Activated T-cell treated with anti-CD3 and anti-CD28 coated beads, Interleukin-2, amount 50 U/mL, for 4 hours (primary cell): Measurements from ENCODE around the gene ITGAX. TPM values are rescaled to one million over a fixed set of nuclear protein-coding genes. Genes with fewer than 3 reads are reported as not detected.
"Not testable (repeated sequence)": the region's sequence is repeated elsewhere in the genome, so short reads cannot be mapped to it uniquely, and the experiment has no call there.

ENCODE experiments used
- ATAC-seq, 2 donors: fragments of 200-7000 bp; cut with Tn5 transposase; one replicate each; pipeline ENCODE4 v1.10.0; 2021
- DNase-seq: peaks from one replicate; pipeline ENCODE4 v3.0.0-alpha.2; 2020
- H3K27me3 Mint-ChIP-seq: one replicate; pipeline ENCODE4 v1.8.0; 2021; ENCODE audit warnings: low read depth, mixed read lengths
- H3K36me3 Mint-ChIP-seq: one replicate; pipeline ENCODE4 v1.8.0; 2022; ENCODE audit warnings: mixed read lengths; ENCODE audit not compliant: insufficient read depth
- H3K4me1 Mint-ChIP-seq: one replicate; pipeline ENCODE4 v1.8.0; 2021; ENCODE audit warnings: low read depth, mixed read lengths
- H3K4me3 Mint-ChIP-seq: one replicate; pipeline ENCODE4 v1.8.0; 2021; ENCODE audit warnings: mild to moderate bottlenecking, moderate library complexity, mixed read lengths
- H3K9me3 Mint-ChIP-seq: one replicate; pipeline ENCODE4 v1.8.0; 2021; ENCODE audit warnings: mixed read lengths
- total RNA-seq, 3 donors: library from RNA; stranded (reverse); gene quantifications; one replicate each; pipeline ENCODE4 v1.2.1, GENCODE V29; 2021

ITGAX gene
- 1 to 10 TPM in 2 of 3 donors, under 1 TPM in 1; 0.89 to 2.3 (median 2.2) TPM for total RNA-seq

DNA sequence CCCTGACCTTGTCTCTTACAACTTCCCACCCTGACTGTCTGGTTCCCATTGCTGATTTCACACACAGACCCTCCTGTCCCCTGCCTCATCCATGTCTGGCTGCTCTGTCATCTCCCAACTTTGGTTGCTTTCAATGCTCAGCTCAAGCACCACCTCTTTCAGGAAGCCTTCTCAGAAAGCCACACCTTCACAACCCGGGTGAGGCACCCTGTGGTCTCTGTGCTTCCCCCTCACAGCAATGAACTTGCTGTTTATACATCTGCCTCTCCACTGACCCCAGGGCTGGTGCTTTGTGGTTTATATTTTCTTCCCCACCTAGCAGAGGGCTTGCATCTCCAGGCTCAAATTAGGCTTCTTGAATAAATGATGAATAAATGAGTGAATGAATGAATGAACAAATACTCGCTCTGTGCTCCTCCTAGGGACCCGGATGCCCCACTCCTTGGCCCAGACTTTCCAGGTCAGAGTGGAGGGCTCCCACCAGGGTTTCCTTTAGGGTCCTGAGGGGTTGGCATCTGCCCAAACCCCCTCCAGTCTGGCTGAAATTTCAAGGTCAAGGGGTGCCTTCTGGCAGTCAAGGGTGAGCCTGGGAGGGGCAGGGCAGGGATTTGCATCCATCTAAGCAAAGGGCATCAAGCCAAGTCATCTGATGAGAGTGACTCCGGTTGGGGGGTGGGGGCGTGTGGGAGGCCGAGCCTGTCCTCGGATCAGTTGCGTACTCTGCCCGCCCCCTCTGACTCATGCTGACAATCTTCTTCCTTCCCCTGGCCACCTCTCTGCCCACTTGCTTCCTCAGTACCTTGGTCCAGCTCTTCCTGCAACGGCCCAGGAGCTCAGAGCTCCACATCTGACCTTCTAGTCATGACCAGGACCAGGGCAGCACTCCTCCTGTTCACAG lies at the start of gene ITGAX:
Gene ITGAX, plus strand, starts transcription at position 783 of the 898 bp plus-strand sequence. Its CDS starts 79 bp downstream, at position 862.
- no peaks in the 10 kb centered on the region for H3K36me3 Mint-ChIP-seq
- H3K4me3 Mint-ChIP-seq: peak within 1 kb of the TSS; percentile 54
- peaks cover 12% of the 10 kb centered on the region for H3K27me3 Mint-ChIP-seq
- DNase-seq: peak; percentile 28
- peaks cover 46% of the 10 kb centered on the region for H3K4me1 Mint-ChIP-seq
- peak; percentile 85 to 88 for ATAC-seq
- no peaks in the 10 kb centered on the region for H3K9me3 Mint-ChIP-seq

DNA sequence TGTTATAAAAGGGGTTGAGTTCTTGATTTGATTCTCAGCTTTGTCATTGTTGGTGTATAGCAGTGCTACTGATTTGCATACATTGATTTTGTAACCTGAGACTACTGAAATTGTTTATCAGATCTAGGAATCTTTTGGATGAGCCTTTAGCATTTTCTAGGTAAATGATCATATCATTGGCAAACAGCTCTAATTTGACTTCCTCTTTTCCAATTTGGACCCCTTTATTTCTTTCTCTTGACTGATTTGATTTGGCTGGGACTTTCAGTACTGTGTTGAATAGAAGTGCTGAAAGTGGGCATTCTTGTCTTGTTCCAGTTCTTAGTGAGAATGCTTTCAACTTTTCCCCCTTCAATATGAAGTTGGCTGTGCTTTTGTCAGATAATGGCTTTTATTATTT lies 49.8 kb upstream of the ITGAX start:
- H3K9me3 Mint-ChIP-seq: no peaks in the 10 kb centered on the region
- ATAC-seq (no peak), DNase-seq (no peak)
- peaks cover 5% of the 10 kb centered on the region for H3K27me3 Mint-ChIP-seq
- no peaks in the 10 kb centered on the region for H3K36me3 Mint-ChIP-seq
- no peak overlapping the region for H3K4me3 Mint-ChIP-seq
- H3K4me1 Mint-ChIP-seq: peaks cover 5% of the 10 kb centered on the region

DNA sequence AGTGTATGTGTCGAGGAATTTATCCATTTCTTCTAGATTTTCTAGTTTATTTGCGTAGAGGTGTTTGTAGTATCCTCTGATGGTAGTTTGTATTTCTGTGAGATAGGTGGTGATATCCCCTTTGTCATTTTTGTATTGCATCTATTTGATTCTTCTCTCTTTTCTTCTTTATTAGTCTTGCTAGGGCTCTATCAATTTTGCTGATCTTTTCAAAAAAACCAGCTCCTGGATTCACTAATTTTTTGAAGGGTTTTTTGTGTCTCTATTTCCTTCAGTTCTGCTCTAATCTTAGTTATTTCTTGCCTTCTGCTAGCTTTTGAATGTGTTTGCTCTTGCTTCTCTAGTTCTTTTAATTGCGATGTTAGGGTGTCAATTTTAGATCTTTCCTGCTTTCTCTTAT lies 46.6 kb upstream of the ITGAX start:
- not testable (repeated sequence) for H3K36me3 Mint-ChIP-seq, H3K9me3 Mint-ChIP-seq, DNase-seq, ATAC-seq, H3K4me3 Mint-ChIP-seq, H3K4me1 Mint-ChIP-seq
- peaks cover 10% of the 10 kb centered on the region for H3K27me3 Mint-ChIP-seq

DNA sequence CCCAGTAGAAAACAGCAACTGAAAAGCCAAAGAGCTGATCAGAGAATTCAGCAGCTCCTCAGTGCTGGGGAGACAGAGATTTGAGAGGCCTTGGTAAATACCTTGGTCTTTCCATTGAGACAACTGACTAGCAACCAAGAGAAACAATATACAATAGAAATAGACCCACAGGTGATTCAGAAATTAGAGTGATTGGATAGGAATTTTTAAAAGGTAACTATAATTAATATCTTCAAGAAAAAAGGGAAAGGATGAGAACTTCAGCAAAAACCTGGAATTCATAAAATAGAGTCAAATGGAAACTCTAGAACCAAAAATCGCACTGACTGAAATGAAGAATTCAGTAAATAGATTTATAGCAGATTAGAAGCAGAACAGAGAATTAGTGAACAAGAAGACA lies 32.5 kb upstream of the ITGAX start:
- H3K4me1 Mint-ChIP-seq: no peaks in the 10 kb centered on the region
- peaks cover 3% of the 10 kb centered on the region for H3K27me3 Mint-ChIP-seq
- H3K36me3 Mint-ChIP-seq: peaks cover 12% of the 10 kb centered on the region
- no peak for DNase-seq
- ATAC-seq: no peak
- peaks cover 15% of the 10 kb centered on the region for H3K9me3 Mint-ChIP-seq
- no peak overlapping the region for H3K4me3 Mint-ChIP-seq

DNA sequence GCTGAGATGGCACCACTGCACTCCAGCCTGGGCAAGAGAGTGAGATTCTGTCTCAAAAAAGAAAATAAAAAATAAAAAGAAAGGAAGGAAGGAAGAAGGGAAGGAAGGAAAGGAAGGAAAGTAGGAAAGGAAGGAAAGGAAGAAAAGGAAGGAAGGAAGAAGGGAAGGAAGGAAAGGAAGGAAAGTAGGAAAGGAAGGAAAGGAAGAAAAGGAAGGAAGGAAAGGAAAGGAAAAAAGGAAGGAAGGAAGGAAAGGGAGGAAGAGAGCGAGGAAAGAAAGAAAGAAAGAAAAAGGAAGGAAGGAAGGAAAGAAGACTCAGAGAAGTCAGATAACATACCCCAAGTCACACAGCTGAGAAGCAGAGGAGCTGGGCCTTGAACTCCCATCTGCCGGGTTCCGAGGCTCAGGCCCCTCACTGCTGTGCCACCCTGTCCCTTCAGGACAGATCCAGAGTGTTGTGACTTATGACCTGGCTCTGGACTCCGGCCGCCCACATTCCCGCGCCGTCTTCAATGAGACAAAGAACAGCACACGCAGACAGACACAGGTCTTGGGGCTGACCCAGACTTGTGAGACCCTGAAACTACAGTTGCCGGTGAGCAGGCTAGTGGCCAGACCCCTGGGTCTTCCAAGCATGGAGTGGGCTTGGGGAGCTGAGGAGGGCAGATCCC lies 30.9 kb upstream of the ITGAX start:
- H3K36me3 Mint-ChIP-seq: peaks cover 12% of the 10 kb centered on the region
- no peak overlapping the region for H3K4me3 Mint-ChIP-seq
- peaks cover 10% of the 10 kb centered on the region for H3K27me3 Mint-ChIP-seq
- peaks cover 9% of the 10 kb centered on the region for H3K9me3 Mint-ChIP-seq
- no peak for DNase-seq
- H3K4me1 Mint-ChIP-seq: peaks cover 3% of the 10 kb centered on the region
- no peak for ATAC-seq

DNA sequence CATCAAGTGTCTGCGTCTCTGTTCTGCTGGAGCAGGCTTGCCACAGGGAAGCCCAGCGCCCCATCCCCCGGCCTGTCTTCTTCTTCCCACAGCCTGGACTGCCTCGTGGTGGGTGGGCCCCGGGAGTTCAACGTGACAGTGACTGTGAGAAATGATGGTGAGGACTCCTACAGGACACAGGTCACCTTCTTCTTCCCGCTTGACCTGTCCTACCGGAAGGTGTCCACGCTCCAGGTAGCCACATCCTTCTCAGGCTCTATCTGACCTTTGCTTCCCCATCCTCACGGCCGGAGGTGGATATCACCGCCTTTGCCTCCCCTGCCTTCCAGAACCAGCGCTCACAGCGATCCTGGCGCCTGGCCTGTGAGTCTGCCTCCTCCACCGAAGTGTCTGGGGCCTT lies 29.8 kb upstream of the ITGAX start:
- no peak for DNase-seq
- peaks cover 9% of the 10 kb centered on the region for H3K9me3 Mint-ChIP-seq
- peaks cover 3% of the 10 kb centered on the region for H3K4me1 Mint-ChIP-seq
- H3K36me3 Mint-ChIP-seq: peaks cover 12% of the 10 kb centered on the region
- ATAC-seq: no peak
- no peak overlapping the region for H3K4me3 Mint-ChIP-seq
- peaks cover 10% of the 10 kb centered on the region for H3K27me3 Mint-ChIP-seq

DNA sequence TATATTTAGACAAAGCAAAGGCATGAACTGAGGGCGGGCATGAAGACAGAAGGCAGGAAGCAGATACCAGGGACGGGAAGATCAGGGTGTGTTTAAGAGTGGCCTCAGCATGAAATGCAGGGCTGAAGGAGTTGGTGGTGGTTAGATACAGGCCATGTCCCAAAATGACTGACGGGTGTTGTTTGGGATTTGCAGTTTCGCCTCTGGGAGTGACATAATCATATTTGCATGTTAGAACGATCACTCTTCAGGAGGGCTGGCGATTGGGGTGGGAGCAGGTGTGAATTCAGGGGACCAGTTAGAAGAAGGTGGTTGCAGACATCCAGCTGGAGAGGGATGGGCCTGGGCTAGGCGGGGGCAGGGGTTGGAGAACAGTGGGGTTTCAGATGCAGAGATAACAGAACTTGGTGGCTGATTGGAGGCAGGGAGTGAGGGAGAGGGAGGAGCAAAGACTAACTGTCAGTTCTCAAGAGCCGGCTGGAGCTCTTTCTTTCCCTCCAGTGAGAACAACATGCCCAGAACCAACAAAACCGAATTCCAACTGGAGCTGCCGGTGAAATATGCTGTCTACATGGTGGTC lies 27.2 kb upstream of the ITGAX start:
- Mint-ChIP-seq H3K27me3 (peaks cover 17% of the 10 kb centered on the region), H3K4me3 (no peak overlapping the region), H3K9me3 (peaks cover 3% of the 10 kb centered on the region), H3K36me3 (peaks cover 5% of the 10 kb centered on the region), H3K4me1 (peaks cover 16% of the 10 kb centered on the region)
- ATAC-seq: no peak
- no peak for DNase-seq

DNA sequence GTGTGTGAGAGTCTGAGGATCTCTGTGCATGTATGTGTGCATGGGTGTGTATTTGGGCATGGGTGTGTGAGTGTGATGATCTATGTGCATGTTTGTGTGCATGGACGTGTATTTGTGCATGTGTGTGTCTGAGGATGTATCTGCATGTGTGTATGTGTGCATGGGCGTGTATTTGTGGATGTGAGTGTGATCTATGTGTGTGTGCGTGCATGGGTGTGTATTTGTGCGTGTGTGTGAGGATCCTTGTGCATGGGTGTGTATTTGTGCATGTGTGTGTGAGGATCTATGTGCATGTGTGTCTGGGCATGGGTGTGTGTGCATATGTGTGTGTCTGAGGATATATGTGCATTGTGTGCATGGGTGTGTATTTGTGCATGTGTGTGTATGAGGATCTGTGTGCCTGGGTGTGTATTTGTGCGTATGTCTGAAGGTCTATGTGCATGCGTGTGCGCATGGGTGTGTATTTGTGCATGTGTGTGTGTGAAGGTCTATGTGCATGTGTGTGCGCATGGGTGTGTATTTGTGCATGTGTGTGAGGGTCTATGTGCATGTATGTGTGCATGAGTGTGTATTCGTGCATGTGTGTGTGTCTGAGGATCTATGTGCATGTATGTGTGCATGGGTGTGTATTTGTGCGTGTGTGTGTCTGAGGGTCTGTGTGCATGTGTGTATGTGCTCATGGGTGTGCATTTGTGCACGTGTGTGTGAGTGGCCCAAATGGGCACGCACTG lies 26.5 kb upstream of the ITGAX start:
- DNase-seq: no peak
- peaks cover 3% of the 10 kb centered on the region for H3K36me3 Mint-ChIP-seq
- ATAC-seq: no peak
- no peak overlapping the region for H3K4me3 Mint-ChIP-seq
- H3K27me3 Mint-ChIP-seq: peaks cover 17% of the 10 kb centered on the region
- peaks cover 16% of the 10 kb centered on the region for H3K4me1 Mint-ChIP-seq
- H3K9me3 Mint-ChIP-seq: no peaks in the 10 kb centered on the region

DNA sequence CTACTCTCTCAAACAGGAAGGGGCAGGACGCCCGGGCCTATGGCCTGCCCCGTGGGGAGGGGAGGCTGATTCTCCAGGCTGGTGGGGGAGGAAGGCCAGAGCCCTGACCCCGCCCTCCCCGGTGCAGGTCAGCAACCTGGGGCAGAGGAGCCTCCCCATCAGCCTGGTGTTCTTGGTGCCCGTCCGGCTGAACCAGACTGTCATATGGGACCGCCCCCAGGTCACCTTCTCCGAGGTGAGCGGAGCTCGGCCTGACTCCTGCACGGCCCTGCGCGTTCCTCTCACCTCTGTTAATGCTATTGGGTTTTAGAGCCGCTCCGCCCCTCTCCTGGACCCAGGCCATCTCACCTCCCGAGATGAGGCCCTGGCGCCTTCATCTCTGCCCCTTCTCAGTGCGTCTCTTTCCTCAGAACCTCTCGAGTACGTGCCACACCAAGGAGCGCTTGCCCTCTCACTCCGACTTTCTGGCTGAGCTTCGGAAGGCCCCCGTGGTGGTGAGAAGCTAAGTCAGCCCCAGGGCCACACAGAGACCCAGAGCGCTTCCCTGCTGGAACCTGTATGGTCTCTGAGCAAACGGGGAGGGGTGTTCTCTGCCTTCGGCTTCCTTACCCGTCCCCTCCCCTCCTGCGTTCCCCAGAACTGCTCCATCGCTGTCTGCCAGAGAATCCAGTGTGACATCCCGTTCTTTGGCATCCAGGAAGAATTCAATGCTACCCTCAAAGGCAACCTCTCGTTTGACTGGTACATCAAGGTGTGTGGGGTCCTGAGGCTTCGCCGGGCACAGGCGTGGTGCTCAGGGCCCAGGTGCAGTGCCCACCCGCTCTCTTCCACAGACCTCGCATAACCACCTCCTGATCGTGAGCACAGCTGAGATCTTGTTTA lies 25.1 kb upstream of the ITGAX start:
- DNase-seq (no peak), ATAC-seq (no peak)
- Mint-ChIP-seq H3K27me3 (peaks cover 17% of the 10 kb centered on the region), H3K9me3 (no peaks in the 10 kb centered on the region), H3K36me3 (peaks cover 3% of the 10 kb centered on the region), H3K4me1 (peaks cover 21% of the 10 kb centered on the region), H3K4me3 (peak overlapping the region; percentile 74)

DNA sequence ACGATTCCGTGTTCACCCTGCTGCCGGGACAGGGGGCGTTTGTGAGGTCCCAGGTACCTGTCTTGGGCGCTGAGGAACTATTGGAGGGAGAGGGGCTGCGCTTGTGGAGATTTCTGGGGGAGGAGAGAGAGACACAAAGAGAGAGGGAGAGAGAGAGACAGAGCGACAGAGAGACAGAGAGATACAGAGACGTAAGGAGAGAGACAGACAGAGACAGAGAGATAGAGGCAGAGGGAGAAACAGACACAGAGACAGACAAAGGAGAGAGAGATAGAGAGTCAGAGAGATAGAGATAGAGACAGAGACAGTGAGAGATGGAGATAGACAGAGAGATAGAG lies 24.5 kb upstream of the ITGAX start:
- ATAC-seq (no peak), DNase-seq (no peak)
- peaks cover 22% of the 10 kb centered on the region for H3K4me1 Mint-ChIP-seq

DNA sequence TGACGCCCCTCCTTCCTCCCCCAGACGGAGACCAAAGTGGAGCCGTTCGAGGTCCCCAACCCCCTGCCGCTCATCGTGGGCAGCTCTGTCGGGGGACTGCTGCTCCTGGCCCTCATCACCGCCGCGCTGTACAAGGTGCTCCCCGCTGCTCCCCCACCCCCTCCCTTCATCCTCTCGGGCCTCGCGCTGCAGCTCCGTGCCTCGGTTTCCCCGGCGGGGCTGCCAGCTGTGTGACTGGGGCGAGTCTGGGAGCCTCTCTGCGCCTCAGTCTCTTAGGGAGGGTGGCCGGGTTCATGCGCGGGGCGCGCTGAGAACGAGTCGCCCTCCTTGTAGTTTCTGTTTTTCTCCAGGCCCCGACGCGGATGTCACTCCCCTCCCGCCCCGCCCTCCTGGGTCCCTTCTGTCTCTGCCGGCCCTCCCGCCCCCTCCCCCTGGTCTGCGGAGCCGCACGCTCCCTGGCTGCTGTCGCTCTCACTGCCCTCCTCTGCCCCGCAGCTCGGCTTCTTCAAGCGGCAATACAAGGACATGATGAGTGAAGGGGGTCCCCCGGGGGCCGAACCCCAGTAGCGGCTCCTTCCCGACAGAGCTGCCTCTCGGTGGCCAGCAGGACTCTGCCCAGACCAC lies 23.7 kb upstream of the ITGAX start:
- Mint-ChIP-seq H3K4me1 (peaks cover 22% of the 10 kb centered on the region), H3K36me3 (peaks cover 3% of the 10 kb centered on the region), H3K9me3 (no peaks in the 10 kb centered on the region), H3K4me3 (peak overlapping the region; percentile 74), H3K27me3 (peaks cover 17% of the 10 kb centered on the region)
- ATAC-seq: peak; percentile 83 to 85
- DNase-seq: no peak

More for the DNA sequence above, 24.5 kb upstream of the ITGAX start:
- H3K27me3 Mint-ChIP-seq: peaks cover 17% of the 10 kb centered on the region
- no peaks in the 10 kb centered on the region for H3K9me3 Mint-ChIP-seq
- H3K36me3 Mint-ChIP-seq: peaks cover 3% of the 10 kb centered on the region
- peak overlapping the region; percentile 74 for H3K4me3 Mint-ChIP-seq

DNA sequence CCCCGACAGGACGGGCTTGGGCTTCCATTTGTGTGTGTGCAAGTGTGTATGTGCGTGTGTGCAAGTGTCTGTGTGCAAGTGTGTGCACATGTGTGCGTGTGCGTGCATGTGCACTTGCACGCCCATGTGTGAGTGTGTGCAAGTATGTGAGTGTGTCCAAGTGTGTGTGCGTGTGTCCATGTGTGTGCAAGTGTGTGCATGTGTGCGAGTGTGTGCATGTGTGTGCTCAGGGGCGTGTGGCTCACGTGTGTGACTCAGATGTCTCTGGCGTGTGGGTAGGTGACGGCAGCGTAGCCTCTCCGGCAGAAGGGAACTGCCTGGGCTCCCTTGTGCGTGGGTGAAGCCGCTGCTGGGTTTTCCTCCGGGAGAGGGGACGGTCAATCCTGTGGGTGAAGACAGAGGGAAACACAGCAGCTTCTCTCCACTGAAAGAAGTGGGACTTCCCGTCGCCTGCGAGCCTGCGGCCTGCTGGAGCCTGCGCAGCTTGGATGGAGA lies 23.1 kb upstream of the ITGAX start:
- peaks cover 17% of the 10 kb centered on the region for H3K27me3 Mint-ChIP-seq
- ATAC-seq (no peak), DNase-seq (no peak)
- peaks cover 1% of the 10 kb centered on the region for H3K36me3 Mint-ChIP-seq
- H3K4me1 Mint-ChIP-seq: peaks cover 24% of the 10 kb centered on the region
- H3K9me3 Mint-ChIP-seq: no peaks in the 10 kb centered on the region
- peak overlapping the region; percentile 74 for H3K4me3 Mint-ChIP-seq

DNA sequence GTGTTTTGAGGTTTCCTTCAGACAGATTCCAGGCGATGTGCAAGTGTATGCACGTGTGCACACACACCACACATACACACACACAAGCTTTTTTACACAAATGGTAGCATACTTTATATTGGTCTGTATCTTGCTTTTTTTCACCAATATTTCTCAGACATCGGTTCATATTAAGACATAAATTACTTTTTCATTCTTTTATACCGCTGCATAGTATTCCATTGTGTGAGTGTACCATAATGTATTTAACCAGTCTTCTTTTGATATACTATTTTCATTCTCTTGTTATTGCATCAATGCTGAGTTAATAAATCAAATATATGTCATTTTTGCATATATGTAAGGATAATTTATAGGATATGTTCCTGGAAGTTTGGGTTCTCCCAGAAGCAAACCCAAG lies 22.4 kb upstream of the ITGAX start:
- Mint-ChIP-seq H3K36me3 (no peaks in the 10 kb centered on the region), H3K9me3 (no peaks in the 10 kb centered on the region), H3K4me3 (peak overlapping the region; percentile 74), H3K4me1 (peaks cover 25% of the 10 kb centered on the region), H3K27me3 (peaks cover 16% of the 10 kb centered on the region)
- ATAC-seq (no peak), DNase-seq (no peak)
